Dermis blood vessel endothelial cell (primary cell): ENCODE measurements around the gene MUC20. TPM values are rescaled to one million over a fixed set of nuclear protein-coding genes. Genes with fewer than 3 reads are reported as not detected.
"Not testable (repeated sequence)": the region's sequence is repeated elsewhere in the genome, so short reads cannot be mapped to it uniquely, and the experiment has no call there.

Experiments used
- DNase-seq: peaks from one replicate; pipeline ENCODE4 v3.0.0; 2010
- total RNA-seq: library from RNA; depleted of rRNA; stranded (reverse); fragments of >200 nt; gene quantifications from 2 replicates; pipeline ENCODE4 v1.2.3, GENCODE V29; 2014

MUC20 gene
- 0.51 TPM in 1 of 2 replicates, not detected in the other for total RNA-seq

DNA sequence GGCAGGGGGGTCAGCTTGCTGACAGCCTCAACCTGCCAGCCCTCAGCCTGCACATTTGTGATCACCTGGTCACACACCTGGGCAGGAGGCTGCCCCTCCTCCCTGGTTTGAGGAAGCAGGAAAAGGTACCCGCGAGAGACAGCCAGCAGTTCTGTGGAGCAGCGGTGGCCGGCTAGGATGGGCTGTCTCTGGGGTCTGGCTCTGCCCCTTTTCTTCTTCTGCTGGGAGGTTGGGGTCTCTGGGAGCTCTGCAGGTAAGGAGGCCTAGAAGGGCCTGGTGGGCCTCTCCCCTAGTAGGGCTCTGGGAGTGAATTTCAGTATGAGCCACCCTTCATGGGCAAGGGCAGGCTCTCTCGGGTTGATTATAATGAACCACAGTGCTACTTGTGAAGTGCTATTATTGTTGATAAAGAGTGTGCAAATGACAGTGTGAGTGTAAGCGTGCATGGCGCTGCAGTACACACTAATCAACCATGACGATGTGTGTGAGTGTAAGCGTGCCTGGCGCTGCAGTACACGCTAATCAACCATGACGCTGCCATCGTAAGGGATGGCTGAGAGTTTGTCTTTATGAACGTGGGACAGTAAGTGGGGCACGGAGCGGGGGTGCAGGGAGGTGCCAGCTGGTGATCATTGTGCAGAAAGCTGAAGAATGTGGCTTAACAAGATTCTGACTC is at the start of gene MUC20:
Gene MUC20 (plus strand): TSS at position 148 of the 676 bp plus-strand sequence. CDS start 30 bp downstream, at position 178.
- DNase-seq: not testable (repeated sequence)

GRCh38 chr3:195671283-195671682 is 49.5 kb upstream of the MUC20 start:
- DNase-seq: not testable (repeated sequence)

DNA sequence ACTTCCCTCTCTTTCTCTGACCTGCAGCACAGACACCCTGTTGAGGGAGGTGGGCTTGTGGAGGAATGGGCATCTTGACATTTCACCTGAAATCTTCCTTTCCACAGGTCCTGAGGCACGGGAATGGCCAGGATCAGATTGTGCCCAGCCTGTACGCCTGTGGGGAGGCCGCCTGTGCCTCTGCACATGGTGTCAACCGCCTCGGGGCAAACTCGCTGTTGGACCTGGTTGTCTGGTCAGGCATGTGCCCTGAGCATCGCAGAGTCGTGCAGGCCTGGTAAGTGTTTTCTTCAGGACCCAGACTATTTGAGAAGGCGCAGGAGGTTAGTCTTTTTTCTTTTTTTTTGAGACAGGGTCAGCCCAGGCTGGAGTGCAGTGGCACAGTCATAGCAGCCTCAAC is 47.1 kb upstream of the MUC20 start:
- DNase-seq: not testable (repeated sequence)

DNA sequence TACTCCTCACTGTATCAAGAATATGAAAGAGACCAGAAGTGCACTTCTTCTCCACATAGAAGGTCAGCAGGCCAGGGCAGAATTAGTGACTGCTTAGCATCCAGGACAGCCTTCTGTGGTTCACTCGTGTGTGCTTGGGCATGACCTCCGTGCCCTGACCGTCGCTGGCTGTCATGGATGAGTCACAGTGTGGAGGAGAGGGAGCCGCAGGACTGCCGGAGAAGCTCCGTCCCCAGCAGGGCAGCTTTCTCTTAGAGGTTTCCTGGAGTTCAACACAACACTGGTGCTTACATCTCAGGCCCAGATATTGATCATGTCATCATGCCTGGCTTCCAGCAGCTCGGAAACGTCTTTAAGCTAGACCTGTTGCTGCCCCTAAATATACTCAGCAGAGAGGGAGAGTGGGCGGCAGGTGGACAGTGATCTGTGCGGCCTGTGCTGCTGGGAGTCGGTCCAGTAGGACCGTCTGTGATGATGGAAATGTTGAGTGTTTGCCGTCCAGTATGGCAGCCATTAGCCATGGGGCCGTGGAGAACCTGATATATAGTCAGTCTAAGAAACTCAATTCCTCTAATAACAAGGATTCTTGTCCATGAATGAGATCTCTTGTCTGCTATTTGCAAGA is 42.3 kb upstream of the MUC20 start:
- DNase-seq: not testable (repeated sequence)

GRCh38 chr3:195680690-195681089 is 40.1 kb upstream of the MUC20 start:
- DNase-seq: not testable (repeated sequence)

- DNase-seq: not testable (repeated sequence)
Observed at GRCh38 chr3:195681458-195682103, 39.2 kb upstream of the MUC20 start.

- not testable (repeated sequence) for DNase-seq
Observed at GRCh38 chr3:195682104-195682742, 38.6 kb upstream of the MUC20 start.

DNA sequence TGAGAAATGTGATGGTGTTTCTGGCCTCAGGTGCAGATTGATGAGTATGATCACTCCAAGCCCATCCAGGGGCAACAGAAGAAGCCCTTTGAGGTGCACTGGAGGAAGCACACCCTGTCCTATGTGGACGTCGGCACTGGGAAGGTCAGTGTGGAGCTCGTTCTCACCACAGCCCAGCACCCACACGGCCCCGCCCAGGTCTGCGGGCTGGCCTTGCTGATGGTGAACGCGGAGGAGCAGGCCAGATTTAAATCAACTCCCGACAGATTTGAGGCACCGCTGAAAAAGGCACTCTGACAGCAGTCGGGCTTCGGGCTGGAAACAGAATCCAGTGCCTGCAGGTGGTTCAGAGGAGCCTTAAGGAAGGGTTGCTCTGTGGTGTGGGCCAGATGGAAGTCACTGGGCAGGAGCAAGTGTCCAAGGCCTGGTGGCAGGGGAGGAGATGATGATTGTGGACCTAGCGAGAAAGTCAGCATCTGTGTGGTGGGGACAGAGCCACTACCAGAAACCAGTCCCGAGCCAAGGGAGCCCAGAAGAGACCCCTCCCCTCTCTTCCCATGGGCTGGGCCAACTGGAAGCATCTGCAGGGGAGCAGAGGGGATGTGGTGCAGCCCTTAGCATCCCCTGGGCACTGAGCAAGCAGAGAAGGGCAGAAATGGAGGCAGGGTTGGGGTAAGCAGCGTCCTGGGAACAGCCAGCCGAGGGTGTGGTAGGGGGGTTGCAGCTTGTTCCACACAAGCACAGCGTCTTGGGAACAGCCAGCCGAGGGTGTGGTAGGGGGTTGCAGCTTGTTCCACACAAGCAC is 36.9 kb upstream of the MUC20 start:
- DNase-seq: not testable (repeated sequence)

- DNase-seq: not testable (repeated sequence)
Observed at GRCh38 chr3:195684527-195685257, 36.1 kb upstream of the MUC20 start.

- not testable (repeated sequence) for DNase-seq
Observed at GRCh38 chr3:195686537-195687208, 34.1 kb upstream of the MUC20 start.

- peak; percentile 38 for DNase-seq
Observed at GRCh38 chr3:195687209-195687760, 33.5 kb upstream of the MUC20 start.

DNA sequence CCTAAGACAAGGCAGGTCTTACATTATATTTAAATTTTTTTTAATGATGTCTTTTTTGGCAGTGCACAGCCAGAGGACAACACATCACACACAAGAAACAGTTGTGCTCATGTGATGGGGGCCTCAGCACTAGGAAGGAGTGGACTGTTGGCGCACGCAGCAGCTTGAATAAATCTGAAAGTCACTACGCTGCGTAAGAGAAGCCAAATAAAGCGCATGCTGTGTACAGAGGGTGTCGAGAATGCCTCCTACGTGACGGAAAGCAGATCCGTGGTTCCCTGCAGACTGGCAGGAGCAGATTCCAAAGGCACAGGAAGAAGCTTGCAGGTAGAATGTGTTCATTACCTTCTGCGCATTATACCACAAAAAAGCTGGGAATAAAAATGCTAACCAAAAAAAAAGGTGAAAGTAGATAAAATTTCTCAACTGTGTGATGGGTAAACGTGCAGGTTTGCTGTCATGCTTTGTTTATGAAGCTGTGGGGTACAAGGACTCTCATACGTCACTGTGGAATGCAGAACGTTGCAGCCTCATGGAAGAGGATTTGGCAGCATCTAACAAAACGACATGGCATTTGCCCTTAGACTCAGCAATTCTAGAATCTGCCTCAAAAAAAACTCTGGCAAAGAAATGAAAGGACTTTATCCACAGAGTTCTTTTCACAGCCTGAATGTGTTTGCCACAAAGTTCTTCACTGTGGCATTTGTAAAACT is 32.2 kb upstream of the MUC20 start:
- not testable (repeated sequence) for DNase-seq

- peak; percentile 14 for DNase-seq
Observed at GRCh38 chr3:195689184-195690070, 31.4 kb upstream of the MUC20 start.

DNA sequence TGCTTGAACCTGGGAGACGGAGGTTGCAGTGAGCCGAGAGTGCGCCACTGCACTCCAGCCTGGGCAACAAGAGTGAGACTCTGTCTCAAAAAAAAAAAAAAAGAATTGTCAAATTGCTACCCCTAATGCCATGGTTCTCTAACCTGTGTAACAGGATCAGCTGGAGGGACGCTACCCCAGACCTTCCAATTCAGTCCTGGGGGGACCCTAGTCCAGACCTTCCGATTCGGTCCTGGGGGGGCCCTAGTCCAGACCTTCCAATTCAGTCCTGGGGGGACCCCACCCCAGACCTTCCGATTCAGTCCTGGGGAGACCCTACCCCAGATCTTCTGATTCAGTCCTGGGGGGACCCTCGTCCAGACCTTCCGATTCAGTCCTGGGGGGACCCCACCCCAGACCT is 29.8 kb upstream of the MUC20 start:
- no peak for DNase-seq

DNA sequence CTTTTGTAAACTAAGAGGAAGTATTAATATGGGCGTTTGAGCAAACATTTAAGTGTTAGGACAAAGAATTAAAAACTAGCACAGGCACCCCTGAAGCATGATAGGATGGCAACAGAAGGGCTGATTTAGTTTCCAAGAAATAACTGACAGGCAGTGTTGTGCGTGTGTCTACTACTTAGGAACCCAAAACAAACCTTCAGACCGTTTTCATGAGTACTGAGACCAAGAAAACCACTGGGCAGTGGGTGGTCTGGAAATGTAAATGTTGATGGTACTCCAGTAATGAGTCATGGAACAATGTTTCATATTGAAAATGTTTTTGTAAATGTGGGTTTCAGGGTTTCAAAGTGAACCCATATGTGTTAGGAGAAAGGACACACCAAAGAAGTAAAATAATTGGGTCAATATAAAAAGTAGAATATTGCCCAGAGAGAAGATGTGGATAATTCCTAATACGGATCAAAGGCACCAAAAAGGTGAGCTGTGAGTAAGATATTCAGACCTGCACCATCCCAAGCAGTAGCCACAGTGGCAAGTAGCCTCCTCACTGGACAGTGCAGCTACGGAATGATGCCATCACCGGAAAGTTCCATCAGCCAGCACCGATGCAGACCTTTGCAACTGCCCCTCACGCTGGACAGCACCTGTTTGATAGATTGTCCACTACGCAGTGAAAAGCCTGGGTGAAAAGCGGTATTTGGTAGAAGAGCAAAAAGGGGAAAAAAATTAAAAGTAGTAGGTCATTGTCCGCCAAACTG is 29.0 kb upstream of the MUC20 start:
- not testable (repeated sequence) for DNase-seq

DNA sequence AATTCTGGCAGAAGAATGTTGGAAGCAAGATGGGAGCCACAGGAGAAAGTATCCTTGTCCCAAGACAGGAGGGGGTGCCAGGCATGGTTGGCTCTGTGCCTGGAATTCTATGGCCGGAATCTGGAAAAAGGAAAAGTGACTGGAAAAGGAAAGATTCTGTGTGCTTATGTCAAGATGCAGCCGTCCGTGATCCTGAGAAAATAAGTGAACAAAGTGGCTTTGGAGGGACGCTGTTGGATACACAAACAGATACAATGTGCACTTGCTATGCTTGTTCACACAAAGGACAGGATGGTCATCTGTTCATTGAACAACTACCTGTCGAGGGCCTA is 28.5 kb upstream of the MUC20 start:
- no peak for DNase-seq

- no peak for DNase-seq
Observed at GRCh38 chr3:195692781-195693427, 27.9 kb upstream of the MUC20 start.
